Activated T-cell treated with anti-CD3 and anti-CD28 coated beads, Interleukin-2, amount 50 U/mL, for 4 hours (primary cell): Measurements from ENCODE around the gene MXRA7. TPM values are rescaled to one million over a fixed set of nuclear protein-coding genes. Genes with fewer than 3 reads are reported as not detected.
"Not testable (repeated sequence)": the region's sequence is repeated elsewhere in the genome, so short reads cannot be mapped to it uniquely, and the experiment has no call there.

Experiments
- ATAC-seq, 2 donors: fragments of 200-7000 bp; cut with Tn5 transposase; one replicate each; pipeline ENCODE4 v1.10.0; 2021
- DNase-seq: peaks from one replicate; pipeline ENCODE4 v3.0.0-alpha.2; 2020
- H3K27me3 Mint-ChIP-seq: one replicate; pipeline ENCODE4 v1.8.0; 2021; ENCODE audit warnings: low read depth, mixed read lengths
- H3K36me3 Mint-ChIP-seq: one replicate; pipeline ENCODE4 v1.8.0; 2022; ENCODE audit warnings: mixed read lengths; ENCODE audit not compliant: insufficient read depth
- H3K4me1 Mint-ChIP-seq: one replicate; pipeline ENCODE4 v1.8.0; 2021; ENCODE audit warnings: low read depth, mixed read lengths
- H3K4me3 Mint-ChIP-seq: one replicate; pipeline ENCODE4 v1.8.0; 2021; ENCODE audit warnings: mild to moderate bottlenecking, moderate library complexity, mixed read lengths
- H3K9me3 Mint-ChIP-seq: one replicate; pipeline ENCODE4 v1.8.0; 2021; ENCODE audit warnings: mixed read lengths
- total RNA-seq, 3 donors: library from RNA; stranded (reverse); gene quantifications; one replicate each; pipeline ENCODE4 v1.2.1, GENCODE V29; 2021

The MXRA7 gene
- total RNA-seq, 3 donors from 2014 or later = 2.0 to 2.3 (median 2.0) TPM

GRCh38 chr17:76739568-76740115 is 28.9 kb upstream of the MXRA7 start:
- H3K4me1 Mint-ChIP-seq = peaks cover 19% of the 10 kb centered on the region
- H3K36me3 Mint-ChIP-seq = peaks cover 30% of the 10 kb centered on the region
- not testable (repeated sequence) for H3K4me3 Mint-ChIP-seq, DNase-seq, H3K9me3 Mint-ChIP-seq, H3K27me3 Mint-ChIP-seq, ATAC-seq

- Mint-ChIP-seq H3K36me3 (peaks cover 34% of the 10 kb centered on the region), H3K9me3 (no peaks in the 10 kb centered on the region), H3K27me3 (no peaks in the 10 kb centered on the region), H3K4me3 (peak overlapping the region; percentile 88), H3K4me1 (peaks cover 29% of the 10 kb centered on the region)
- ATAC-seq (no peak), DNase-seq (no peak)
These were observed 27.7 kb upstream of the MXRA7 start for GRCh38 chr17:76738468-76738850.

GRCh38 chr17:76737676-76738467 is 27.1 kb upstream of the MXRA7 start, which contains the start of gene MFSD11:
TSS of gene MFSD11 (plus strand) at chr17:76738119. CDS start at chr17:76738353, 234 bp downstream.
- H3K36me3 Mint-ChIP-seq = peaks cover 40% of the 10 kb centered on the region
- peak; percentile 88 for DNase-seq
- no peaks in the 10 kb centered on the region for H3K27me3 Mint-ChIP-seq
- no peaks in the 10 kb centered on the region for H3K9me3 Mint-ChIP-seq
- ATAC-seq = peak; percentile 72
- H3K4me3 Mint-ChIP-seq = peak within 1 kb of the TSS; percentile 88
- H3K4me1 Mint-ChIP-seq = peaks cover 34% of the 10 kb centered on the region

- peak within 1 kb of the TSS; percentile 90 for H3K4me3 Mint-ChIP-seq
- peak; percentile 72 to 74 for ATAC-seq
- peak; percentile 98 for DNase-seq
- H3K36me3 Mint-ChIP-seq = peaks cover 43% of the 10 kb centered on the region
- H3K27me3 Mint-ChIP-seq = no peaks in the 10 kb centered on the region
- no peaks in the 10 kb centered on the region for H3K9me3 Mint-ChIP-seq
- peaks cover 38% of the 10 kb centered on the region for H3K4me1 Mint-ChIP-seq
These were observed 26.4 kb upstream of the MXRA7 start, which contains the start of gene SRSF2 for GRCh38 chr17:76737082-76737675. TSS of gene SRSF2 (minus strand) at chr17:76737331. CDS start at chr17:76737160, 171 bp downstream.

- no peaks in the 10 kb centered on the region for H3K9me3 Mint-ChIP-seq
- DNase-seq (peak; percentile 64), ATAC-seq (peak; percentile 7 to 8)
- peak overlapping the region; percentile 90 for H3K4me3 Mint-ChIP-seq
- peaks cover 42% of the 10 kb centered on the region for H3K36me3 Mint-ChIP-seq
- peaks cover 42% of the 10 kb centered on the region for H3K4me1 Mint-ChIP-seq
- H3K27me3 Mint-ChIP-seq = no peaks in the 10 kb centered on the region
These were observed 25.8 kb upstream of the MXRA7 start for GRCh38 chr17:76736349-76737081.

GRCh38 chr17:76735586-76736348 is 25.0 kb upstream of the MXRA7 start:
- H3K27me3 Mint-ChIP-seq = no peaks in the 10 kb centered on the region
- ATAC-seq (no peak), DNase-seq (no peak)
- peak overlapping the region; percentile 90 for H3K4me3 Mint-ChIP-seq
- peaks cover 46% of the 10 kb centered on the region for H3K36me3 Mint-ChIP-seq
- peaks cover 44% of the 10 kb centered on the region for H3K4me1 Mint-ChIP-seq
- H3K9me3 Mint-ChIP-seq = no peaks in the 10 kb centered on the region

GRCh38 chr17:76735006-76735405 is 24.2 kb upstream of the MXRA7 start:
- no peaks in the 10 kb centered on the region for H3K9me3 Mint-ChIP-seq
- peak overlapping the region; percentile 90 for H3K4me3 Mint-ChIP-seq
- peaks cover 46% of the 10 kb centered on the region for H3K36me3 Mint-ChIP-seq
- ATAC-seq = no peak
- DNase-seq = no peak
- peaks cover 45% of the 10 kb centered on the region for H3K4me1 Mint-ChIP-seq
- H3K27me3 Mint-ChIP-seq = no peaks in the 10 kb centered on the region

GRCh38 chr17:76734080-76734840 is 23.5 kb upstream of the MXRA7 start:
- peaks cover 47% of the 10 kb centered on the region for H3K36me3 Mint-ChIP-seq

GRCh38 chr17:76733618-76733957 is 22.8 kb upstream of the MXRA7 start:
- Mint-ChIP-seq H3K9me3 (no peaks in the 10 kb centered on the region), H3K27me3 (no peaks in the 10 kb centered on the region), H3K4me3 (peak overlapping the region; percentile 90), H3K4me1 (peaks cover 49% of the 10 kb centered on the region), H3K36me3 (peaks cover 48% of the 10 kb centered on the region)
- no peak for DNase-seq
- ATAC-seq = no peak

More at GRCh38 chr17:76734080-76734840, 23.5 kb upstream of the MXRA7 start:
- Mint-ChIP-seq H3K27me3 (no peaks in the 10 kb centered on the region), H3K4me1 (peaks cover 49% of the 10 kb centered on the region), H3K9me3 (no peaks in the 10 kb centered on the region), H3K4me3 (peak overlapping the region; percentile 90)
- DNase-seq (no peak), ATAC-seq (no peak)

- peak overlapping the region; percentile 90 for H3K4me3 Mint-ChIP-seq
- H3K27me3 Mint-ChIP-seq = no peaks in the 10 kb centered on the region
- peaks cover 48% of the 10 kb centered on the region for H3K36me3 Mint-ChIP-seq
- H3K4me1 Mint-ChIP-seq = peaks cover 47% of the 10 kb centered on the region
- DNase-seq (no peak), ATAC-seq (no peak)
- no peaks in the 10 kb centered on the region for H3K9me3 Mint-ChIP-seq
These were observed 22.2 kb upstream of the MXRA7 start for GRCh38 chr17:76732734-76733617.

GRCh38 chr17:76731800-76732733 is 21.3 kb upstream of the MXRA7 start:
- not testable (repeated sequence) for ATAC-seq, H3K9me3 Mint-ChIP-seq, H3K27me3 Mint-ChIP-seq, DNase-seq
- Mint-ChIP-seq H3K4me3 (peak overlapping the region; percentile 90), H3K36me3 (peaks cover 48% of the 10 kb centered on the region), H3K4me1 (peaks cover 51% of the 10 kb centered on the region)
